Erythroblast (primary cell): ENCODE measurements around the gene ATP8B1.

Experiments used
- GATA1 ChIP-seq: IDR thresholded peaks from 2 replicates; pipeline ENCODE4 v1.6.1; 2011; ENCODE audit warnings: low read depth, mild to moderate bottlenecking, control low read depth, low read length, moderate library complexity
- POLR2A ChIP-seq: IDR thresholded peaks from 2 replicates; pipeline ENCODE4 v1.6.1; 2011; ENCODE audit warnings: mild to moderate bottlenecking, low read length

GRCh38 chr18:57775937-57776336, 27.2 kb downstream of the ATP8B1 start:
- TF ChIP-seq POLR2A (no peak), GATA1 (no peak)
